GM19324 (cell line): Measurements from ENCODE around the gene PC.

Experiments
- ATAC-seq: cut with Tn5 transposase; IDR thresholded peaks from one replicate; pipeline ENCODE4 v1.9.1; 2021; ENCODE audit warnings: mild to moderate bottlenecking, moderate library complexity; ENCODE audit not compliant: unreplicated experiment, low FRiP score

The PC gene

GRCh38 chr11:66956689-66957290 is 1.4 kb downstream of the PC start:
- ATAC-seq = no peak

DNA sequence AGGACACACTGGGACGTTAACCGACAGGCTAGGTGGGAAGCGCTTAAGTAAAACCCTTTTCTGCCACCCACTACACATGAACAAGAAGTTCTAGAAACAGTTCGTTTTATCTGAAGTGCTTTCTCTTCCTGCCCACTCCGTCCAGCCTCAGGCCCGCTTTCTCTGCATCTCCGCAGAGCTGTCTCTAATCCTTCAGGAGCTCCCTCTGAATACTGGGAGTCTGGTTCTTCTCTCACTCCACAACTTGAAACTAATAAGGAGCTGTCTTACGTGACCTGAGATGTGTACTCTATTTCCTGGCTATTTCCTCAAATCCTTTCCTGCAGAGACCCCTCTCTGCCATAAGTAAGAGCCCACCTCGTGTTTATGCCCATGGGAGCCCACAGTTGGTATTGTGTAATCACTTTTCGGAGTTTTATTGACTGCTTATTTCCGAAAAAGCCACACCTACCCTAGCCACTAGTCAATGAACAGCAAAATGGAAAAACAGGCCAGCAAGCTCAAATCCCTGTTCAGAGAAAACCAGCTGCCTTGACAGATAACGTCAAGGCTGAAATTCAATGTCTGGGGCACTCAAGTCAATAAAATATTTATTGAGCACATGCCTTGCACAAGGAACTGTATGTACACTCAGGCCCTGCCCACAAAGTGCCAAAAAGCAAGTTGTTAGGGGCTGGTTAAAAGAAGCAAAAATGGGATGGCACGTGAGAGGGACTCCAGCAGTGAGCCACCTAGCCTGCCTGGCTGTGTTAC is 4.9 kb downstream of the PC start:
- no peak for ATAC-seq

DNA sequence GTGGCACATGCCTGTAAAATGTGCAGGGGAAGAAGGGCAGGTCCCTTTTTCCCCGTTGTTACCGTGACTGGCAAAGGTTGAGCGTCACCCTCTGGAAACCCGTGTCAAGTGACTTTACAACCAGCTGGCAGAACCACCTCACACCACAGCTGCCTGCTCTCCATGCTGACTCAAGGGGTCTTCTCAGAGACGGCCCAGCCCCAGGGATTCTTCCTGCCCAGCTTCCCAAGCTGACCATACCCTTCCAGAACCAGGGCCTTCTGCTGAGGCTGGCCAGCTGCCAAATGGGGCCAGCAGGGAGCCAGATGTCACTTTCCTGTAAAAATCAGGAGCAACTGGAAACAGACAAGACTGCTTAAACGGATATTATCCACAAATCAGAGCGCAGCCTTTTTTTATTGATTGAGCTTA is 6.3 kb downstream of the PC start:
- no peak for ATAC-seq

- ATAC-seq = no peak
These were observed 7.0 kb downstream of the PC start for GRCh38 chr11:66951135-66951534.

GRCh38 chr11:66950112-66950535 is 8.1 kb downstream of the PC start:
- ATAC-seq = no peak

DNA sequence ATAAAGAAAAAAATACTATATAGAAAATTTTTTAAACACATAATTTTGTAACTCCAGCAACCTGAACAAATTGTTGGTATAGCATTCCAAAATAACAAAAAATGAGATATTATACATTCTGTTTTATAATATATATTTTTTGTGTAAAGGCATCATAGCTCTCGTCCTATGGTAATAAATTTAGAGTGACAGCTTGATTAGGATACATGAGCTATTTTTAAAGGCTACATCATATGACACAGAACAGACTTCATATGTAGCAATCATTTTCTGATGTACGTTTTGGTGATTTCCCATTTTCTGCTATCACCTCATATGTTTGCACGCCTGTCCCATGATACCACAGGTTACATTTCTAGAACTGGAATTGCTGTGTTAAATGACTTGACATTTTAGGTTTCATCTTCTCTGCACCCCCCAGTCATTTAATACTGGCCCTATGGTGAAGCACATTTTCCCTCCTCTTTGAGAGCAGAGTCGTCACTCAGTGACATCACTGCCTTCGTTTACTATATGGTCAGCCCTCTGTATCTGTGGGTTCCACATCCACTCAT is 19.5 kb downstream of the PC start:
- ATAC-seq = no peak

GRCh38 chr11:66937193-66937733 is 20.9 kb downstream of the PC start:
- no peak for ATAC-seq

DNA sequence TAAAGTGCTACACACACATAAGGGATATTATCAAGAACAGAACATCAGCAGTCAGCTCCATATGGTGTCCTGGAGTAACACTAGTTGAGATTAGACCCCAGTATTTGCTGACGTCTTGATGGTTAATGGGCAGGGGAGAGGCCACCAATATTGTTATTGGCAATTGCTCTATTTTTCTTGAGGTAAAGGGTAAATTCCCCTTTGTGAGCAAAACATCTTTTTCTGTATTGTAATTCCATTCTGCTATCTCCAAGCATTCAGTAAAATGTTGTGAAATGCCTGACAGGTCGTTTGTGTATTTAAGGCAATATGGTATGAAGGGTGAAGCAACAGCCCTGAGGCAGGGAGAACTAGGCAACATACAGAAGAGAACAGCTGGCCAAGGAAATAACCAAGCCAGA is 21.9 kb downstream of the PC start:
- ATAC-seq = no peak

DNA sequence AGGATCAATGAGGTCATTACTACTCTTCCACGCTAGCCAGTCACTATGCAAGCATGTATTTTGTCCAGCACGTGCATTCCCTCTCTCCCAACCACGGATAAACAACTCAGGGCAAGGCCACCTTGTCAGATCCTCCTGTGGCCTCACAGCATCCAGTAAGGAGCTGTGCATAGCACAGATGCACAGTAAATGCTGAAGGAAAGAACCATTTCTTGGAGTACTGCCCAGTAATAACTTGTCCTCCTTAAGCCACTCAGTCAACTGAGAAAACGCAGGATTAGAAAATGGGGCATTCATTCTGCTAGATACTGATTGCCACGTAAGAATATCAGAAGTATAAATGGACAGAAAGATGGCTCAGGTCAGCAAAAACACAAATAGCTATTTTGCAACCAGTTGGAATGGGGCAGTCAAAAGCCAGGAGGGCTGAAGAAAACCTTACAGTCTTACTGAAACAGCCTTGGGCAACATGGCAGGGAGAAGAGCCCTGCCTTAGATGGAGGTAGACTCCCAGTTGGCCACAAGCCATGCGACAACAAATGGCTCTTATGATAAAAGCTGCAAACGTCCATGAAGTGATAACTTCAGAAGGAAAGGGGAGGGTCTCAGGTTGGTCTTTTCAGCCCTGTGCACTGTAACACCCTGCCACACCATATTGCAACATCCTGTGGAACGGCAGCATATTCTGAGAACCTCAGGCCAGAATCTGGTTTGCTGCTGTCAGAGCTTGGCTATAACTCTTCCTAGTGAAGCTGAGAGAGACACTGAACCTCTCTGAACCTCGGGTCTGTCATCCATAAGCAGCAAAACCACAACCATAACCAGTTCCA is 23.0 kb downstream of the PC start:
- ATAC-seq = no peak

GRCh38 chr11:66933531-66933930 is 24.7 kb downstream of the PC start:
- no peak for ATAC-seq

GRCh38 chr11:66932543-66932942 is 25.6 kb downstream of the PC start:
- no peak for ATAC-seq

- no peak for ATAC-seq
These were observed 28.4 kb downstream of the PC start for GRCh38 chr11:66929753-66930152.

GRCh38 chr11:66924272-66924671 is 33.9 kb downstream of the PC start:
- no peak for ATAC-seq

- ATAC-seq = no peak
These were observed 35.6 kb downstream of the PC start for GRCh38 chr11:66922551-66922950.

- ATAC-seq = no peak
These were observed 37.0 kb downstream of the PC start for GRCh38 chr11:66920978-66921784.

- ATAC-seq = no peak
These were observed 38.3 kb downstream of the PC start for GRCh38 chr11:66919923-66920322.

DNA sequence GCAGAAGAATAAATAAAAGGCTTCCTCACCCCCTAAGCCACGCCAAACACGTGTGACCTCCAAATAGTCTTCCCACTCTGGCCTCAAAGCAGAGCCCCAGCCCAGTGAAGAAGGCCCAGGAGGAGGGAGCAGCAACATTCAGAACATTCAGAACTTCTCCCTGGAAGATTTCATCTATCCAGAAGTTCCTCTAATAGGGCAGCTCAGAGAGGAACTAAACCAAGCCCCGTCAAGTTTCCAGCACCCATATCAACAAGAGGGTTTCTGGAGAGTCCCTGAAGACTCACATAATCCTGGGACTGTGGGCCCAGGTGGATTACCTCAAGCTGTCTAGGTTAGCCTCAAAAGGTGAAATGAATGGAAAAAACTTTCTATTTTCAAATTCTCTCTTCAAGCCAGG is 39.4 kb downstream of the PC start:
- ATAC-seq = no peak

DNA sequence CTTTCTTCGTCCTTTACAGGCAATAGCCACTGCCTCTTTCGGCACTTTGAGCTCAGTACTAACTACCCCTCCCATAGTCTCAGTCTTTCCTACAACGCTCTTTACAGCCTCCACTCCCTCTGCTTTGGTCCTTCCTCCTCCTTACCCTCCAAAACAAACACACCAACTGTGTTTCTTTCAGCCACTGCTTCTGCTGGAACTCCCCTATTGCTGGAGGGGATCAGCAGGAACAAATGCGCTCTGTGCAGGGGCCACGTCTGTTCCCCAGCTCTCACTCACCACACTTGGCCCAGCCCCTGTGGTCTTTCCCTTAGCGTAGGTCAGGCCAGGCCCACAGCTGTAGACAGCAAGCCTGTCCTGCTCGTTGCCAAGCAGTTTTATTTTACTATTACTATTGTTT is 42.3 kb downstream of the PC start:
- ATAC-seq = no peak

DNA sequence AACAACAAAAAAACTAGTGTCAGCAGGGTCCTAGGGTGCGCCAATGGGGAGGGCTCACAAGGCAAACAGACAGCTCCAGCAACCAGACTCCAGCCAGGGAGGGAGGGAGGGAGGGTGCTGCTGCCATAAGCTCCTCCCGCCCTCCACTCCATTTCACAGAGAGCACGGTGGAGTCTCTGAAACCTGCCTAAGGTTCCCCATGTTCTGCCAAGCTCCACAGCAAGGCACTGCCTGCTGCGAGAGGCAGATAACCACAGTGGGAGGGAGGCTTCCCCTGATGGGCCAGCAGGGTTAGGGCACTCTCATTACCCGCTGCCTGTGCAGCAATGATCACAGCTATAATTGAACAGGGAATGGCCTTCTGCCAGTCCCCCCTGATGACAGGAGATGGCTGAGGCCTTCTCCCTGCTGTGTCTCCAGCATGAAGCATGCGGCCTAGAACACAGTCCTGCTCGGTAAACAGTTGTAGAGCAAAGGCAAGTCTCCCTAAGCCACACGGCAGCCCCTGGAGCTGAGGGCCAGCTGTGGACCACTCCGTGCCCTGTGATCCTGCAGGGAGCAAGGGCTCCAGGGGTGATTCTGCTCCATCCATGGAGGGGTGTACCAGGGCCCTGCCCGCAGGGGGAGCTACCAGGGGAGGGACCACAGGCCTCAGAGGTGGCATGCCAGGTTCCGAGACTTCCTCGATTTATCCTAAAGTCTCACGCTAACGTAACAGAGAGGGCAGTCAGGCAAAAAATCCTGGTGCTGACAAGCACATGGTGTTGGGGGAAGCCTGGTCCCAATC is 42.9 kb downstream of the PC start:
- ATAC-seq = no peak
